Neuronal stem cell (in vitro differentiated cells): ENCODE results near the gene HMX3.
"Not testable (repeated sequence)": the region's sequence is repeated elsewhere in the genome, so short reads cannot be mapped to it uniquely, and the experiment has no call there.

Experiments
- DNase-seq: peaks from one replicate; pipeline ENCODE4 v3.0.0-alpha.2; 2013; ENCODE audit warnings: low spot score
- H2AFZ ChIP-seq: one replicate; pipeline ENCODE4 v1.6.1; 2013; ENCODE audit warnings: mild to moderate bottlenecking, low read length, inconsistent platforms
- H2AK5ac ChIP-seq: 2 replicates; pipeline ENCODE4 v1.6.1; 2013; ENCODE audit warnings: low read depth, mild to moderate bottlenecking, inconsistent platforms, low read length, moderate library complexity, mixed read lengths
- H2BK120ac ChIP-seq: 2 replicates; pipeline ENCODE4 v1.6.1; 2013; ENCODE audit warnings: low read depth, mild to moderate bottlenecking, inconsistent platforms, low read length, moderate library complexity, mixed read lengths
- H2BK12ac ChIP-seq: one replicate; pipeline ENCODE4 v1.6.1; 2013; ENCODE audit warnings: low read length, inconsistent platforms
- H2BK15ac ChIP-seq: 2 replicates; pipeline ENCODE4 v1.6.1; 2013; ENCODE audit warnings: mild to moderate bottlenecking, low read length, inconsistent platforms, mixed read lengths
- H2BK5ac ChIP-seq: one replicate; pipeline ENCODE4 v1.6.1; 2013; ENCODE audit warnings: inconsistent platforms, mild to moderate bottlenecking, low read length, moderate library complexity
- H3K14ac ChIP-seq: one replicate; pipeline ENCODE4 v1.6.1; 2013; ENCODE audit warnings: low read length, inconsistent platforms
- H3K18ac ChIP-seq: 2 replicates; pipeline ENCODE4 v1.6.1; 2013; ENCODE audit warnings: low read length, inconsistent platforms
- H3K23ac ChIP-seq: 2 replicates; pipeline ENCODE4 v1.6.1; 2013; ENCODE audit warnings: low read depth, mild to moderate bottlenecking, mixed read lengths, low read length, inconsistent platforms; ENCODE audit not compliant: poor library complexity
- H3K27ac ChIP-seq: replicated peaks from 3 replicates; pipeline ENCODE4 v1.5.1; 2013; ENCODE audit warnings: low read length, inconsistent platforms
- H3K27me3 ChIP-seq, 3 experiments: 2 replicates each; pipeline ENCODE4 v1.6.1; 2013; ENCODE audit warnings: low read length in 3 of 3, mild to moderate bottlenecking in 2 of 3, inconsistent platforms in 1 of 3, low read depth in 1 of 3, mixed read lengths in 1 of 3, moderate library complexity in 1 of 3; ENCODE audit not compliant: control insufficient read depth in 3 of 3, insufficient read depth in 3 of 3
- H3K36me3 ChIP-seq, 2 donors: replicated peaks in 1 of 2; 2 replicates each; pipeline ENCODE4 v1.6.1; 2013; ENCODE audit warnings: low read length in 2 of 2; ENCODE audit not compliant: control insufficient read depth in 2 of 2, insufficient read depth in 2 of 2
- H3K4ac ChIP-seq: 2 replicates; pipeline ENCODE4 v1.6.1; 2013; ENCODE audit warnings: inconsistent platforms, mild to moderate bottlenecking, low read length, moderate library complexity
- H3K4me1 ChIP-seq, 2 donors: 1 replicate in 1 of 2; 2 replicates in 1 of 2; pipeline ENCODE4 v1.6.1; 2013; ENCODE audit warnings: low read length in 2 of 2, low read depth in 1 of 2; ENCODE audit not compliant: control insufficient read depth in 2 of 2, insufficient read depth in 1 of 2
- H3K4me2 ChIP-seq: one replicate; pipeline ENCODE4 v1.6.1; 2013; ENCODE audit warnings: mild to moderate bottlenecking, low read length, inconsistent platforms; ENCODE audit not compliant: insufficient read depth, poor library complexity, severe bottlenecking
- H3K4me3 ChIP-seq, 2 donors: 2 replicates each; pipeline ENCODE4 v1.5.1; 2013; ENCODE audit warnings: low read length in 2 of 2, mild to moderate bottlenecking in 2 of 2, inconsistent platforms in 1 of 2, moderate library complexity in 1 of 2
- H3K79me1 ChIP-seq: one replicate; pipeline ENCODE4 v1.6.1; 2013; ENCODE audit warnings: low read depth, mild to moderate bottlenecking, inconsistent platforms, low read length, moderate library complexity
- H3K9ac ChIP-seq: one replicate; pipeline ENCODE4 v1.6.1; 2013; ENCODE audit warnings: mild to moderate bottlenecking, low read depth, low read length, inconsistent platforms; ENCODE audit not compliant: poor library complexity
- H3K9me3 ChIP-seq, 2 donors: replicated peaks in 1 of 2; 2 replicates each; pipeline versions ENCODE3 to v1.6.1; 2013; ENCODE audit warnings: low read length in 2 of 2, mild to moderate bottlenecking in 2 of 2, inconsistent platforms in 1 of 2, low read depth in 1 of 2, mixed read lengths in 1 of 2, moderate library complexity in 1 of 2; ENCODE audit not compliant: control insufficient read depth in 2 of 2, insufficient read depth in 1 of 2
- H4K8ac ChIP-seq: one replicate; pipeline ENCODE4 v1.6.1; 2013; ENCODE audit warnings: low read depth, mild to moderate bottlenecking, inconsistent platforms, low read length, moderate library complexity
- H4K91ac ChIP-seq: one replicate; pipeline ENCODE4 v1.6.1; 2013; ENCODE audit warnings: low read length, low read depth, mild to moderate bottlenecking, inconsistent platforms; ENCODE audit not compliant: poor library complexity
- WGBS, 2 donors: extraction: QIAGEN DNeasy Blood & Tissue Kit; methylation state at CpG; one replicate each; pipeline ENCODE4 v1.1.7; 2013; ENCODE audit warnings: missing lambda C conversion rate in 2 of 2, mixed read lengths in 1 of 2; ENCODE audit not compliant: insufficient read length in 2 of 2, insufficient replicate concordance in 1 of 2; ENCODE audit errors: extremely low coverage in 2 of 2; 5-methylcytosine and 5-hydroxymethylcytosine counted together

Gene HMX3

GRCh38 chr10:123170961-123171360, 35.2 kb downstream of the HMX3 start:
- no peak overlapping the region for H2BK5ac ChIP-seq
- H3K18ac ChIP-seq, result no peak overlapping the region
- H2AFZ ChIP-seq, result no peak overlapping the region
- peaks cover 18 to 82% of the 10 kb centered on the region in 2 donors for H3K36me3 ChIP-seq
- H3K9ac ChIP-seq, result no peak overlapping the region
- no peak overlapping the region for H2BK15ac ChIP-seq
- no peaks in the 10 kb centered on the region for H3K4me1 ChIP-seq
- H3K14ac ChIP-seq, result no peak overlapping the region
- no peak overlapping the region for H2AK5ac ChIP-seq
- no peak overlapping the region for H3K4me3 ChIP-seq
- H3K27ac ChIP-seq, result no peak overlapping the region
- H3K79me1 ChIP-seq, result no peaks in the 10 kb centered on the region
- H3K27me3 ChIP-seq, result no peaks in the 10 kb centered on the region
- H3K4me2 ChIP-seq, result no peak overlapping the region
- no peaks in the 10 kb centered on the region for H3K9me3 ChIP-seq
- no peak overlapping the region for H2BK120ac ChIP-seq
- DNase-seq, result no peak
- H4K8ac ChIP-seq, result no peak overlapping the region
- H2BK12ac ChIP-seq, result no peak overlapping the region
- H3K4ac ChIP-seq, result no peak overlapping the region
- WGBS, 2 donors, result no CpG with 5 or more reads among the region's 4 CpGs
- H3K23ac ChIP-seq, result no peak overlapping the region
- H4K91ac ChIP-seq, result no peak overlapping the region

DNA sequence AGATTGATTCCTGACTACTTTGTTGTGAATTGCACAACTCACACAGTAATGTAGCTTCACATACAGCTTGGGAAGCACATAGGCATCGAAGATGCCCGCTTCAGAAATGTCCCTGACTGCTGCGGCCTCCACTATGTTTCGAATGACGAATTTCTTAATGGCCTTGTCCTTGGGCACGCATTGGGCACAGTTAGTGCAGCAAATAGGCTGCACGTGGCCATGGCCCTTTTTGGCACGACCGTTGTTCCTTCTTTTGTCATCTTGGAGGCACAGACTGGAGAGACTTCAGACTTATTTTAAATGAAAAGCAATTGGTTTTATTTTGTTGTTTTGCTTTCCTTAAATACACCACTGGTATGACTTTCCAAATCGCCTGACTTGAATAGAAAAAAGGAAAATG, 35.8 kb downstream of the HMX3 start:
- not testable (repeated sequence) for DNase-seq, H3K18ac ChIP-seq
- peaks cover 15 to 82% of the 10 kb centered on the region in 2 donors for H3K36me3 ChIP-seq

GRCh38 chr10:123175389-123176387, 39.9 kb downstream of the HMX3 start:
- Histone ChIP-seq H4K91ac (no peak overlapping the region), H2BK5ac (no peak overlapping the region), H2AFZ (no peak overlapping the region), H3K4me3 (no peak overlapping the region), H3K4me1 (no peaks in the 10 kb centered on the region), H3K18ac (no peak overlapping the region), H2BK12ac (no peak overlapping the region), H3K4ac (no peak overlapping the region), H3K9ac (no peak overlapping the region), H2BK15ac (no peak overlapping the region), H3K14ac (no peak overlapping the region), H3K36me3 (peaks cover 4 to 59% of the 10 kb centered on the region in 2 donors), H3K23ac (no peak overlapping the region), H3K27me3 (no peaks in the 10 kb centered on the region), H3K4me2 (no peak overlapping the region), H2BK120ac (no peak overlapping the region), H3K79me1 (no peaks in the 10 kb centered on the region), H3K9me3 (no peaks in the 10 kb centered on the region), H2AK5ac (no peak overlapping the region), H4K8ac (no peak overlapping the region), H3K27ac (no peak overlapping the region)
- no peak for DNase-seq
- WGBS, 2 donors, result no CpG with 5 or more reads among the region's 9 CpGs

More for the DNA sequence above, 35.8 kb downstream of the HMX3 start:
- H3K23ac ChIP-seq, H3K27me3 ChIP-seq, H2AFZ ChIP-seq, H3K4me2 ChIP-seq, H2BK15ac ChIP-seq, H3K4me3 ChIP-seq, H3K9ac ChIP-seq, H2BK5ac ChIP-seq, H4K8ac ChIP-seq, H2BK12ac ChIP-seq, H4K91ac ChIP-seq, H3K14ac ChIP-seq, H3K27ac ChIP-seq, H3K9me3 ChIP-seq, H3K4ac ChIP-seq, H3K4me1 ChIP-seq, H3K79me1 ChIP-seq, H2BK120ac ChIP-seq, H2AK5ac ChIP-seq: not testable (repeated sequence)
- WGBS, 2 donors, result no CpG with 5 or more reads among the region's 10 CpGs

- not testable (repeated sequence) for H2BK12ac ChIP-seq, H3K9me3 ChIP-seq, H3K9ac ChIP-seq, H2BK15ac ChIP-seq, H2AFZ ChIP-seq, H3K4ac ChIP-seq, H2AK5ac ChIP-seq, DNase-seq, H3K4me3 ChIP-seq, H3K4me2 ChIP-seq, H4K91ac ChIP-seq, H3K27ac ChIP-seq, H3K79me1 ChIP-seq, H3K27me3 ChIP-seq, H3K18ac ChIP-seq, H3K4me1 ChIP-seq, H4K8ac ChIP-seq, H2BK120ac ChIP-seq, H3K14ac ChIP-seq, H3K23ac ChIP-seq, H2BK5ac ChIP-seq
- peaks cover 4 to 41% of the 10 kb centered on the region in 2 donors for H3K36me3 ChIP-seq
- no CpG with 5 or more reads among the region's 4 CpGs for WGBS, 2 donors
Observed at GRCh38 chr10:123178390-123178789, 42.6 kb downstream of the HMX3 start.
